Astrocyte (in vitro differentiated cells and primary cell): ENCODE measurements around the gene CDKL4.

ENCODE experiments used
- EZH2 ChIP-seq: IDR thresholded peaks from 2 replicates; pipeline ENCODE4 v1.6.1; 2012; ENCODE audit warnings: mild to moderate bottlenecking, low read length, inconsistent platforms; ENCODE audit not compliant: insufficient read depth
- TF ChIP-seq, protein P1 (sequence below): IDR thresholded peaks from 2 replicates; pipeline ENCODE4 v1.5.1; 2011; ENCODE audit warnings: low read depth, mild to moderate bottlenecking, inconsistent platforms, low read length, moderate library complexity; ENCODE audit not compliant: insufficient read depth

DNA sequence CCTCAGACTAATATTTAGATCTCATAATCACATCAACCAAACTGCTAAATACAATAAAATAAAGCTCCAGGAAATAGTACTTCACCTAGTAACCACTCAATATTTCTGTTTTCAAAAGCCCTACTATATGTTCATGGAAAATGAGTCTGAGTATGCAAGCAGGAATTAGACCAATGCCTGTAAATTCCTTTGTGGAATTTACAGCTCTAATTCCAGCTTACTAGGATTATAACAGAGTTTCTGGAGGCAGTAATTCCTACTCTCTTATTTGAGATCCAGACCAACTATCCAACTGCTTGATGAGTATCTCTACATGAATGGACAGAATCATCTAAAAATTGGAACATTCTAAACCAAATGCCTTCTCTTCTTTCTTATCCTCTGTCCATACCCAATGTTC lies 11.6 kb downstream of the CDKL4 start:
- TF ChIP-seq, protein P1, sequence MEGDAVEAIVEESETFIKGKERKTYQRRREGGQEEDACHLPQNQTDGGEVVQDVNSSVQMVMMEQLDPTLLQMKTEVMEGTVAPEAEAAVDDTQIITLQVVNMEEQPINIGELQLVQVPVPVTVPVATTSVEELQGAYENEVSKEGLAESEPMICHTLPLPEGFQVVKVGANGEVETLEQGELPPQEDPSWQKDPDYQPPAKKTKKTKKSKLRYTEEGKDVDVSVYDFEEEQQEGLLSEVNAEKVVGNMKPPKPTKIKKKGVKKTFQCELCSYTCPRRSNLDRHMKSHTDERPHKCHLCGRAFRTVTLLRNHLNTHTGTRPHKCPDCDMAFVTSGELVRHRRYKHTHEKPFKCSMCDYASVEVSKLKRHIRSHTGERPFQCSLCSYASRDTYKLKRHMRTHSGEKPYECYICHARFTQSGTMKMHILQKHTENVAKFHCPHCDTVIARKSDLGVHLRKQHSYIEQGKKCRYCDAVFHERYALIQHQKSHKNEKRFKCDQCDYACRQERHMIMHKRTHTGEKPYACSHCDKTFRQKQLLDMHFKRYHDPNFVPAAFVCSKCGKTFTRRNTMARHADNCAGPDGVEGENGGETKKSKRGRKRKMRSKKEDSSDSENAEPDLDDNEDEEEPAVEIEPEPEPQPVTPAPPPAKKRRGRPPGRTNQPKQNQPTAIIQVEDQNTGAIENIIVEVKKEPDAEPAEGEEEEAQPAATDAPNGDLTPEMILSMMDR: no peak
- TF ChIP-seq EZH2: no peak
